ENCODE results near the gene UBR3.

DNA sequence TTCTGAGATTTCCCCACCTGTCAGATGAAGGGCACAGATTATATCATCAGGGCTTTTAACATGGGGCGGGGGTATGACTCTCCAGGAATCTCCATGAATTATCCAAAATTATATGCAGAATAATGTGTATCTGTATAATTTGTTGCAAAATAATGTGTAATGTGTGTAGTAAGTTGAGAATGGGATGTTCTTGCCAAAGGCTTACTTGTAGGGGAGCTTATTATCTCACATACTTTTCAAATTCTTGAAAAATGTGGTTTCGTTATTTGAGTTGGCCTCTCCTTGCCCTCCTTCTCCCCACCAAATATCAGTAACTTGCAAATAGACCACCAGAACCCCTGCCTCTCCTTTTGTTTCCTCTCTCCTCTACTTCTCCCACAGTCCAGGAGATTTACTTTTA, 35.6 kb downstream of the UBR3 start:
- TF ChIP-seq, protein P1, sequence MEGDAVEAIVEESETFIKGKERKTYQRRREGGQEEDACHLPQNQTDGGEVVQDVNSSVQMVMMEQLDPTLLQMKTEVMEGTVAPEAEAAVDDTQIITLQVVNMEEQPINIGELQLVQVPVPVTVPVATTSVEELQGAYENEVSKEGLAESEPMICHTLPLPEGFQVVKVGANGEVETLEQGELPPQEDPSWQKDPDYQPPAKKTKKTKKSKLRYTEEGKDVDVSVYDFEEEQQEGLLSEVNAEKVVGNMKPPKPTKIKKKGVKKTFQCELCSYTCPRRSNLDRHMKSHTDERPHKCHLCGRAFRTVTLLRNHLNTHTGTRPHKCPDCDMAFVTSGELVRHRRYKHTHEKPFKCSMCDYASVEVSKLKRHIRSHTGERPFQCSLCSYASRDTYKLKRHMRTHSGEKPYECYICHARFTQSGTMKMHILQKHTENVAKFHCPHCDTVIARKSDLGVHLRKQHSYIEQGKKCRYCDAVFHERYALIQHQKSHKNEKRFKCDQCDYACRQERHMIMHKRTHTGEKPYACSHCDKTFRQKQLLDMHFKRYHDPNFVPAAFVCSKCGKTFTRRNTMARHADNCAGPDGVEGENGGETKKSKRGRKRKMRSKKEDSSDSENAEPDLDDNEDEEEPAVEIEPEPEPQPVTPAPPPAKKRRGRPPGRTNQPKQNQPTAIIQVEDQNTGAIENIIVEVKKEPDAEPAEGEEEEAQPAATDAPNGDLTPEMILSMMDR (conservative IDR thresholded peaks at IDR 0.05 in 1 of 2, IDR thresholded peaks at IDR 0.05 in 1 of 2; ENCODE audit: extremely low read depth in 1 of 2, insufficient read depth in 1 of 2, low read depth in 1 of 2, low read length in 2 of 2): no peak
- TF ChIP-seq EZH2 (IDR thresholded peaks at IDR 0.05; ENCODE audit: borderline replicate concordance, low read length): no peak

All from mammary epithelial cell (primary cell).